Measurements from ENCODE around the gene TXNIP.
A peak's percentile ranks its signal among the peaks of the same experiment; 100 is the strongest.

The TXNIP gene

DNA sequence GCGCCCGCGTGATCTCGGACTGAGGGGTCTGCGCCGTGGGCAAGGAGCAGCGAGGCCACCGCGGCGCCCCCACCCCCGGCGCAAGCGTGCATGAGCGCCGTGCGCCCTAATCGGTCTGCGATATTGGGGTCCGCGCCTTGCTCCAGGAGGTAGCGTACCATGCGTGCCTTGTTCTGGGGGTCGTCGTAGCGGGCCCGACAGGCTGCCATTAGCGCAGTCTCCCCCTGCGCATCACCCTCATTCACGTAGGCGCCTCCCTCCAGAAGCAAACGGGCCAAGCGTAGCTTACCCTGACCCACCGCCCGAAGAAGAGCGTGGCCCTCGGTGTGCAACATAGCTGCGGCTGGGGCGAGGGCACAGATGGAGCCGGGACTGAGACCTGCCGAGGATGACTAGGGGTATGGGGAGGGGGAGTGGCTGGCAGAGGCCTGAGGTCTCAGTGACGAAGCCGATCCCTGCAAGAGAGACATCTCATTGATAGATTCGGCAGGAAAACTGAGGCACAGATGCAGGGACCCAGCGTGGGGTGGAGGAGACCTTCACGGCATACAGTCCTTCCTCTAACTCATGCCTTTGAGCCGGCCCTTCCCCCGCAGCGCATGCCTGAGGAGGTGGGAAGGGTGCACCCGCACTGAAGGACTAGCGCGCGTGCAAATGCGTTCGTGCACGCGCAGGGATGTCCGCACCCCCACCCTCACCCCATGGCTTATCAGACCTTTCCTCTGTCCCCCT, 34.8 kb downstream of the TXNIP start:
- DNase-seq, result peak; percentile 51

DNA sequence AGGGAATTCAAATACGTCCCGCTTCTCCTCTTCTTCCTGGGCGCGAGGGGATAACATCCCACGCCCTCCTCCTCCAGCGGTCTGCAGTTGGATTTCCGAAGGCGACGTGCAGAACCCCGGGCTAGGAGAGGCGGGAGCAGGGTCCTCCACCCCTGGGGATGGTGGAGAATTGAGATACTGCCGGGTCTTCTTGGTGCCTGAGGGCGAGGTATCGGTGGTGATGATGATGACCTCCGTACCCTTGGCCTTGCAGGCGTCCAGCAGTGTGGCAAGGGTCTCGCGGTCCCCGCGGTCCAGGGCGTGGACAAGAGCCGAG, 35.3 kb downstream of the TXNIP start:
- no peak for DNase-seq

DNA sequence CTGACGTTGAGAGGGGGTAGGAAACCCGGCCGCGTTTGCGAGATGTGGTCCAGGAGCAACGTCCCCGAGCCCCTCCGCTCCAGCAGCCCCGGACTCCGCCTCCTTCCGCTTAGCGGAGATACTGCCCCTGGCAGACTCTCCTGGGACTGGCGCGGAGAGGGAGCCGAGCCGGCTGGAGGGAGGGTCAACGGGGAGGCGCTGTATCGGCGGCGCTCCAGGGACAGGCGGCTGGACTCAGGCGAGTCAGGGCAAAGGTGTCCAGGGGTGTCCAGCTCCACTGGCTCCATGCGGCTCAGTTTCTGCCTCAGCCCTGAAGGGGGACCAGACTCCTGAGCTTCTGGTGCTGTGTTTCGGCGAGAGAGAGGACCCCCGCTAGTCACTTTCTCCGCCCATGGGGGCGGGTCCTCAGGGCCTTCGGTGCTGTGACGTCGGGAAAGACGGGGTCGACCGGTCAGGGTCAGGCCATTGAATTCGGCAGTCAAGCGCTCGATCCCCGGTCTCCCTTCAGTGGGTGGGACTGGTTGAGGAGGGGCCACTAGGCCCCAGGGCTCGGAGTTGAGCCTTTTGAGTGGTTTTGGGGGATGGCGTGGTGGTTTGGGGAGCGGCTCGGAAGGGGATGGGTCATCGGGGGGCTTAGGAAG, 35.8 kb downstream of the TXNIP start:
- DNase-seq, result peak; percentile 88

DNA sequence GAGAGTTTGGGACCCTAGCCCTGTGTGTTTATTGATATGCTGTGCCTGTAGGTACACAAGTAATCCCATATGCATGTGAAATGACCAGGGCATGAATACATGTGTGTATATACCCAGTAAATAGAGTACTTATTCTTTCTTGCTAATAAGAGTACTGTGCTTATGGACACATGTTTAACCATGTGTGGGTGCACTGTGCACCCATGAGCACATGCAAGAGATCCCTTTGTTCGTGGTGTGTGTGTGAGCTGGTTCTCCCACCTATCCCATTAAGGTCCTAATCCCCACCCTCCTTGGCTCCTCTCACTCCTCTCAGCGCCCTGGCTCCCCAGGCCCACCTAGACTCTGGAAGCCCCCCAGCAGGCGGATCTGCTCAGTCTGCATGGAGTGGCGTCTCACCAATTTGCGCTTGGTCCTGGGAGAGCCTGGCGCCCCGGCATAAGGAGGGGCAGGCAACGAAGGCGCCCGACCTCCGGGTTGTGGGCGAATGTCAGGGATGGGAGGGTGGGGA, 36.4 kb downstream of the TXNIP start:
- no peak for DNase-seq

DNA sequence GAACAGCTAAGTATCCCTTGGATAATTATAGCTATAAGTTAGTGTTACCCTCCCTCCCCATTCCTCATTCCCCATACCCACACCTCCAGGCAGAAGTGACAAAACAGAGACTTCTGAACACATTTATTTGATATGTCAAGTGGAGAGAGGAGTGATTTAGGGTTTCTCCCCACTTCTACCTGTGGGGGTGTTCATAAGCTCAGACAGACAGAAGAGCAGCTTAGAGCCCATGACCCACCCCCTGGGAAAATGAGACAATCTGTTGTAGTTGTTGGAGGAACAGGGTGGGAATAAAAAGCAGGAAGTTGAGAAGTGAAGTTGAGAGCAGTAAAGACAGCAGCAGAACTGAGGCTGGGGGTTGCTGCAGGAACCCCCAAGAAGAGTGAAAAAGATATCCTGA, 37.0 kb downstream of the TXNIP start:
- no peak for DNase-seq

DNA sequence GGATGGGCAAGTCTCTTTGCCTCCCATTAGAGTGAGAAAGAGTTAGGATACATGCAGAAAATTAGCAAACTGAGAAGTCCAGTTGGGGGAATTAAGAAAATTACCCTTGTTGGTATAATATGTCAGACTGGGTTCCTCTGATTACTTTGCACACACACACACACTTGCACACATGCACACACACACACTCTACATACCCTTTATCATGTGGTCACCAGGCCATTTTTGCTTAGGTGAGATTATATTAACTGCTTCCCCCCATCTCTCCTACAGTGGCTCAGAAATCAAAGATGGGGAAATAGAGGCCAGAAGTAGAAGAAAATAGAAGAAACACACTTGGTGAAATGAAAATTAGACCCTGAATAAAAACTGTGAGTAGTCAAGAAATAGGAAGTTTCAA, 37.6 kb downstream of the TXNIP start:
- DNase-seq, result no peak

DNA sequence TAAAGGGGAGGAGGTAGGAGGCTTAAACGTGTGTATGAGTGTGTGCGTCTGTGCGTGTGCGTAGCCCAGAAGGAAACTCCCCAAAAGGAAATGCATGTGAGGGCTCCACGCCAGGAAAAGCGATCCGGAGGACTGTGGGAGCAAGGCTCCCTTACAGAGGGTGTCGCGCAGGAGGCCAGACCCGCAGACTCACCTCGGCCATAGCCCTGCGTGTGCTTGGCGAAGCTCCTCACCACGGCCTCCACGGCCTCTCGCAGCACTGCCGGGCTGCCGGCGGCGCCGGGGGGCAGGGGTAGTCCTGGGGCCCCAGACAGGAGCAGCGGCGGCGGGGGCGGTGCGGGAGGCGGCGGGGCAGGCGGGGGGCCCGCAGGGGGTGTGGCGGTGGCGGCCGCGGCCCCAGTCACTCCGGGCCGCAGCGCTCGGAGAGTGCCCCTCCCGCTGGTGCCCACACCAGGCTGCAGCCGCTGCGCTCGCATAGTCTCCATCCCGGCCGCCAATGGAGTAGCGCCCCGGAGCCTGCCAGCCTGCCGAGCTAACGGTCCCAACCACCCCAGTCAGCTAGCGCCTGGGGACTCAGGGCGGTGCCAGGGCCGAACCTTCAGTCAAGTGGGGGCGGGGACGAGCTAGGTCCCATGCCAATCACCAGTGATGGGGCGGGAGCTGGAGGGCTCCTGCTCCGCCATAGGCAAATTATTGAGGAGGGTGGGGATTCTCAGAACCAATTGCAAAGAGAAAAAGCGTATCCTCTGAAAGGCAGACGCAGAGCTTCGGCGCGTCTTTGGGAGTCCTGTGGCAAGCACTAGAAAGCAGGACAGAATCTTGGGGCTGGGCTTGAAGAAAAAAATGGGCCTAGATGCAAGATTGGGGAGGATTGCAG, 38.7 kb downstream of the TXNIP start, which contains the start of gene LIX1L:
LIX1L (minus strand) TSS at position 575 of the 877 bp plus-strand sequence; CDS start at position 485, 90 bp downstream.
- DNase-seq, result peak; percentile 99

DNA sequence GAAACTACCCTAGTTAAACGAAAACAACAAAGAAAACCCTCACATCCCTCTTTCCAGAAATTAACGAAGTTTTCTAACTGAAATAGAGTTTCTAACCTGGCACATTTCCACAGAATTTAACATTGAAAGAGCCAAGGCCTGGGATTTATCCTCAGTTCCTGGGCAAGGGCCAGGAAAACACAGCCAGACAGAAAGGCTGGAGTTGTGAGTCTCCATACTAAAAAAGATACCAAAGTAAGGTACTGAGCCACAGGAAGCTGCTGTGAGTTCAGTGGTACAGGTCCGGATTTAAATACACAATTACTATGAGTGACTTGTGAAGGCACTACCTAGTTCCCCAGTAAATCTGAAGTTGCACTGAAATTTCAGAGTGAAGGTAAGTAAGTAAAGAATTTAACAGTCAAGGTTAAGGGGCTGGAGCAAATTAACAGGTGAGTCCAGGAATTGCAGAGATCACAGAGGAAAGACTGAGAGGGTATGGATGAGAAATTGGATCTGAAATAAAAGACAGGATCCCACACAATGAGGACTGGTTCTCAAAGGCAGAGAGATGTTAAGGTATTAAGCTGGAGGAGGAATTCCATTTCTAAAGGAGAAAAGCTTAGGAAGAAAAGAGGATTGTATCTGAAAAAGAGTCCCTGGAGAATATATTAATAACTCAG, 39.5 kb downstream of the TXNIP start:
- no peak for DNase-seq

DNA sequence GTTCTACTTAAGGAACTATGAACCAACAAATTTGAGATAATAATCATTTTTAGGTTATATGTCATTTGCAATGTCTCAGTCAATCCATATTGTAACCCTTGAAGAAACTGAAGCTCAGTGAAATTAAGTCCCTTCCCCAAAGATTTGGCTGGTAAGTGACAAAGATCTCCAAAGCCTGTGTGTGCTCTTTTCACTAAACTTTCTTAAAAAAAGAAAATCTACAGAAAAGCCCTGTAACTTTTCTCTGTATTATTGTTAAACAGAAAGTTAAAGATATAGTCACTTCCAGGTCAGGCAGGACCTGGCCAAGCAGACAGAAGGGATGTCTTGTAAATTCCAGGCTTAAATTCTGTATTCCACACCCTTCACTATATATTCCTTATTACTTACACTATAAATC, 40.0 kb downstream of the TXNIP start:
- no peak for DNase-seq

DNA sequence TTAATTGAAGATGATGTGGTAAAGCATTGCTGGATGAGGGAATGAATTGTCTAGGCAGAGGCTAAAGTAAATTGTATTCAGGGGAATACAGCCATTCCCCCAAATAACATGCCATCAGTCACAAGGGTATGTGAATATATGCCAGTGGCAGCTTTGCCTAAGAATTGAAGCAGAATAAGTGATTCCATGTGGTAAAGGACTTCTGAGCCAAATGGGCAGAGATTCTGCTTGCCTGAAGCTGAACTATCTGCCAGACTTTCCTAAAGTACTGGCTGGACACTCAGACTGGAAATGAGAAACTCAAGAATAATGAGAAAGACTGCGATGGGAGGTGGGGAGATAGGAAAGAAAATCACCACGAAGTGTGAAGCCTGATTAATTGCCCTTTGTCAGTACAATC, 40.9 kb downstream of the TXNIP start:
- DNase-seq, result no peak

DNA sequence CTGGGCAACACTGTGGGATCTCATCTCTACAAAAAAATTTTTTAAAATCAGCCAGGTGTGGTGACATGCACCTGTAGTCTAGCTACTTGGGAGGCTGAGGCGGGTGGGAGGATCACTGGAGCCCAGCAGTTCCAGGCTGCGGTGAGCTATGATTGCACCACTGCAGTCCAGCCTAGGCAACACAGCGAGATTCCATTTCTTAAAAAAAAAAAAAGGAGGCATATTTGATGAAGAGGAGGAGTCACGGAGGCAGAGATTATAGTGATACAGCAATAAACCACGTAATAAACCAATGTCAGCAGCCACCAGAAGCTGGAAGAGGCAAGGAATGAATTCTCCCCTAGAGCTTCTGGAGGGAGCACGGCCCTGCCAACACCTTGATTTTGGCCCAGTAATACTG, 42.5 kb downstream of the TXNIP start:
- no peak for DNase-seq

DNA sequence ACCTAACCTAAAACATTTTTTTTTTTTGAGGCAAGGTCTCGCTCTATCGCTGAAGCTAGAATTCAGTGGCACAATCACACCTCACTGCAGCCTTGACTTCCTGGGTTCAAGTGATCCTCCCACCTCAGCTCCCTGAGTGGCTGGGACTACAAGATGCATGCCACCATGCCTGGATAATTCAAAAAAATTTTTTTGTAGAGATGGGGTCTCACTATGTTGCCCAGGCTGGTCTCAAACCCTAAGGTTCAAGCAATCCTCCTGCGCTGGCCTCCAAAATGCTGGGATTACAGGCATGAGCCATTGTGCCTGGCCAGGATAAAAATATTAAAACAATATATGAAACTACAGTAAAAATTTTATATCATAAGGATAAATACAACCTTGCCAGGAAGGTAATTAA, 43.5 kb downstream of the TXNIP start:
- no peak for DNase-seq

DNA sequence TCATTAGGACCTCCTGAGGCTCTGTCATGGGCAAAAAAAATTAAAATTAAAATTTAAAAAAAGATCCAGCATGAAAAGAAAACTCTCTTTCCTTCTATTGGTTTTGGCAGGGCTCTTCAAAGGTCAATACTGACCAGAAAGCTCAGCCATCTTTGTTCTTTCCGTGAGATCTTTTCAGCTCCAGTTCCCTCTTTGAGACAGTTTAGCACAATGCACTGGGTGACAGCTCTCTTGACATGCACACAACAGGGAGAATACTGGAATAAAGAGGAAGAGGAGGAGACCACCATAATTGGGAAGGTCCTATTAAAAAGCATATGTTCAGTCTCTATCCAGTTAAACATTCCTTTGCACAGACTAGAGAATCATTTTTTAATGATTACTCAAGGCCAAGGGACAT, 44.9 kb downstream of the TXNIP start:
- no peak for DNase-seq

DNA sequence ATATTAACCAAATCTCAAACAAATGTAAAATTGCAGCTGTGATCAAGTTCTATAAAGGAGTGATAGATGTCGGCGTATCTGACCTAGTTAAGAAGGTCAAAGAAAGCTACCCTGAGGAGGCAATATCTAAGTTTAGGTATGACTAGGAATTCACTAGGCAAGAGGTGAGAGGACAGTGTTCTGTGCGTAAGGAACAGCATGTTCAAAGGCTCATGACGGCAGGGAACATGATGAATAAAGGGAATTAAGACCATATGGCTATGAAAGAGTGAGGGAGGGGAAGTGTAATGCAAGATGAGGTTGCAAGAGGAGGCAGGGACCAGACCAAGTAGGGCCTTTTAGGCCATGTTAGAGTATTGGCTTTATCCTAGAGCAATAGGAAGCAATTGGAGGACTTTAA, 47.2 kb downstream of the TXNIP start:
- DNase-seq, result no peak

DNA sequence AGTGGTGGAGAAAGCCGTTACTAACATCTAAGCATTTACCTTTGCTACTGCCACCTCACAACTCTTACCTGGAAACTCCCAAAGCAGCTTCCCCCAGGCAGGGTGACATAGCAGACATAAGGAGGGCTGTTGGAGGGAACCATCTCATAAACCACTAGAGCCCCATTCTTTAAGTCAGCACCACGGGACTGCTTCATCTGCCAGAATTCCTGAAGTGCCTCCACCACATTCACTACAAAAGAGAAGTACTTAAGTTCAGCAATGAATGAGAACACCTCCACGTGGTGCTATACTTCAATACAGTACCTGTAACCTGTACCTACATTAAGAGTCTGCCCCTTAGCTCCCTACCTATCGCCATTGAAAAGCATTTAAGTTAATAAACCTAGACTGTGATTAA, 48.8 kb downstream of the TXNIP start:
- no peak for DNase-seq

DNA sequence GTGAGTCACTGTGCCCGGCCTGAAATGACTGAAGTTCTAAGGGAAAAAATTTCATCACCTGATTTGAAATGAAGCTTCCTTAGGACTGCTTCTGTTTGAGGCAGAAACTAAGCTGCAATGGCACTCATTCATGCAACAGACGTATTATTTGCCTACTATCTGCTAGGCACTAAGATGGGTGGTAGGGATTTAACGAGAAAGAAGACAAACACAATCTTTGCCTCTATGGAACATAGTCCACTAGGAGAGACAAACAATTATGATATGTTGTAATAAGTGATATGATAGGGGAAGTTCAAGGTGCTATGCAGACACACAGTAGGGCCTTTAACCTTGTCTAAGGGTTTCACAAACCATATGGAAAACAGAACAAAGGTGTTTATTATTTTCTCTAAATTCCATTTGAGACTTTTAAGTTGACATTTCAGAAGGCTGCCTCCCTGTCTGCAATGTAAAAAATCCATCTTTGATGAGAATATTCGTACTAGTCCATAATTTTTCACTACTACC, 49.8 kb downstream of the TXNIP start:
- DNase-seq, result no peak

DNA sequence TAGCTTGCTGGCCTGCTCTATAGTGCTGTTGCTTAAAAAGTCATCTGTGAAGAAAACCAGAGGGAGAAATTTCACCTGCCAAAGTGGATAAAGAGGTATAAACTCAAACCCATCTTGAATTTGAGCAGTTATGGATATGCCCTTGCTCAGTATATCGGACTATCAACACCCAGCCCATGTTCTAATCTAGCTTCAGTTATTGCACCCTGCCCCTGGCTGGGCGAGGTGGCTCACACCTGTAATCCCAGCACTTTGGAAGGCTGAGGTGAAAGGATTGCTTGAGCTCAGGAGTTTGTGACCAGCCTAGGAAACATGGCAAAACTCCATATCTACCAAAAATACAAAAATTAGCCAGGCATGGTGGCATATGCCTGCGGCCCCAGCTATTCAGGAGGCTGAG, 51.8 kb downstream of the TXNIP start:
- DNase-seq, result no peak

DNA sequence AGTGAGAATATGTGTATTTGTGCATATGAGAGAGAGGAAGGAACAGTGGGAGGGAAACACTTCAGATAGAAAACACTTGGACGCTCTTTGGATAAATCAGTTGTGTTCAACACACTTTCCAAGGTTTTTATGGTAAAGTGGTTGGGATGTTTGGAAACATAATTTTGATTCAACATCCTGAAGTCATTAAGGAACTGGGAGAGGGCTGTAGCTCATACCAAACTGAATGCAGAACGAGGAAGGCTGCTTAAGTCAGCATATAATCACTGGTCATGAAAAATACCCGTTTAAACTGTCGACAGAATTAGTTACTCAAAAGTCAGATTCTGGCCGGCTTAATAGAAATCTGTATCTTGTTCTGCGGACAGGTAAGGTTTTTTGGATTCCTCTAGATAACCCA, 53.5 kb downstream of the TXNIP start:
- DNase-seq, result no peak

All from NCI-H526 treated with DMSO at 0.1 percent for 48 hours (cell line).